Ascending aorta (tissue), 2 donors: Measurements from ENCODE around the gene KAZN. TPM values are rescaled to one million over a fixed set of nuclear protein-coding genes. Genes with fewer than 3 reads are reported as not detected.

Experiments used
- DNase-seq, 2 donors: peaks; one replicate each; pipeline ENCODE4 v3.0.0-alpha.2; 2019; ENCODE audit warnings: low spot score in 2 of 2
- H3K27ac ChIP-seq, 2 donors: fragments of 200-600 bp; sonication (generic); one replicate each; pipeline ENCODE4 v1.5.1; 2016 to 2017; ENCODE audit warnings: mild to moderate bottlenecking in 1 of 2
- H3K27me3 ChIP-seq: fragments of 200-600 bp; sonication (generic); one replicate; pipeline ENCODE4 v1.5.1; 2017
- H3K36me3 ChIP-seq, 2 donors: fragments of 200-600 bp; sonication (generic); one replicate each; pipeline ENCODE4 v1.5.1; 2016
- H3K4me1 ChIP-seq, 2 donors: fragments of 200-600 bp; sonication (generic); one replicate each; pipeline ENCODE4 v1.5.1; 2016 to 2017; ENCODE audit warnings: mild to moderate bottlenecking in 1 of 2
- H3K4me3 ChIP-seq, 2 donors: fragments of 200-600 bp; sonication (generic); one replicate each; pipeline ENCODE4 v1.5.1; 2016 to 2017; ENCODE audit warnings: mild to moderate bottlenecking in 1 of 2
- H3K9me3 ChIP-seq, 2 donors: fragments of 200-600 bp; sonication (generic); one replicate each; pipeline ENCODE4 v1.5.1; 2016
- intact Hi-C: fragments of 100-400 bp; cut with DNase I; formaldehyde crosslinking; loops from one replicate; pipeline ENCODE4 v1.15.1; 2023
- total RNA-seq: library from RNA; depleted of rRNA; stranded (reverse); fragments of >200 nt; gene quantifications from one replicate; pipeline ENCODE4 v1.1.0, GENCODE V29; 2016
- TF ChIP-seq, protein P1 (sequence below), 3 experiments: fragments of 200-600 bp in 2 of 3; fragments of 450-650 bp in 1 of 3; sonication (generic) in 2 of 3; IDR thresholded peaks; one replicate each; pipeline ENCODE4 v1.5.1; 2016 to 2019; ENCODE audit warnings: antibody characterized with exemption in 3 of 3, mild to moderate bottlenecking in 1 of 3, moderate library complexity in 1 of 3

The KAZN gene
- total RNA-seq, 1 donor from 2014 or later: 58.5 TPM

DNA sequence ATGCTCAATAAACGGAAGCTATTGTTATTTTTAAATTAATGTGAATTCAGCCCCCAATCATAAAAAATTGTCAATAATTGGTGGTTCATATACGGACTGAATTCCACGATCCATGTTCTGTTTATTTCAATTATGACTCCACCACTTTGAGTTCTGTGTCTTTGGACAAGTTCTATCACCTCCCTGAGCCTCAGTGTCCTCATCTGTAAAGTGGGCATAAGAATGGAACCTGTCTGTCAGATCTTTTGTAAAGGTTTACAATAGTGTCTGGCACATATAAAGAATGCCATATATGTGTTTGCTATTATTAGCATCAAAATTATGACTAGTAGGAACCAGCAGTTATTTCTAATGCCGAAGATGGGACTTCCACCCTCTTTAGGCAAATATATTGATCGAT, 183.3 kb downstream of the KAZN start:
- Histone ChIP-seq H3K27me3 (no peaks in the 10 kb centered on the region), H3K36me3 (no peaks in the 10 kb centered on the region), H3K9me3 (no peaks in the 10 kb centered on the region), H3K4me3 (no peak overlapping the region), H3K27ac (no peak overlapping the region), H3K4me1 (no peaks in the 10 kb centered on the region)
- intact Hi-C loops: no loop called here
- TF ChIP-seq, protein P1, sequence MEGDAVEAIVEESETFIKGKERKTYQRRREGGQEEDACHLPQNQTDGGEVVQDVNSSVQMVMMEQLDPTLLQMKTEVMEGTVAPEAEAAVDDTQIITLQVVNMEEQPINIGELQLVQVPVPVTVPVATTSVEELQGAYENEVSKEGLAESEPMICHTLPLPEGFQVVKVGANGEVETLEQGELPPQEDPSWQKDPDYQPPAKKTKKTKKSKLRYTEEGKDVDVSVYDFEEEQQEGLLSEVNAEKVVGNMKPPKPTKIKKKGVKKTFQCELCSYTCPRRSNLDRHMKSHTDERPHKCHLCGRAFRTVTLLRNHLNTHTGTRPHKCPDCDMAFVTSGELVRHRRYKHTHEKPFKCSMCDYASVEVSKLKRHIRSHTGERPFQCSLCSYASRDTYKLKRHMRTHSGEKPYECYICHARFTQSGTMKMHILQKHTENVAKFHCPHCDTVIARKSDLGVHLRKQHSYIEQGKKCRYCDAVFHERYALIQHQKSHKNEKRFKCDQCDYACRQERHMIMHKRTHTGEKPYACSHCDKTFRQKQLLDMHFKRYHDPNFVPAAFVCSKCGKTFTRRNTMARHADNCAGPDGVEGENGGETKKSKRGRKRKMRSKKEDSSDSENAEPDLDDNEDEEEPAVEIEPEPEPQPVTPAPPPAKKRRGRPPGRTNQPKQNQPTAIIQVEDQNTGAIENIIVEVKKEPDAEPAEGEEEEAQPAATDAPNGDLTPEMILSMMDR (IDR thresholded peaks at IDR 0.05): no peak
- no peak for DNase-seq

DNA sequence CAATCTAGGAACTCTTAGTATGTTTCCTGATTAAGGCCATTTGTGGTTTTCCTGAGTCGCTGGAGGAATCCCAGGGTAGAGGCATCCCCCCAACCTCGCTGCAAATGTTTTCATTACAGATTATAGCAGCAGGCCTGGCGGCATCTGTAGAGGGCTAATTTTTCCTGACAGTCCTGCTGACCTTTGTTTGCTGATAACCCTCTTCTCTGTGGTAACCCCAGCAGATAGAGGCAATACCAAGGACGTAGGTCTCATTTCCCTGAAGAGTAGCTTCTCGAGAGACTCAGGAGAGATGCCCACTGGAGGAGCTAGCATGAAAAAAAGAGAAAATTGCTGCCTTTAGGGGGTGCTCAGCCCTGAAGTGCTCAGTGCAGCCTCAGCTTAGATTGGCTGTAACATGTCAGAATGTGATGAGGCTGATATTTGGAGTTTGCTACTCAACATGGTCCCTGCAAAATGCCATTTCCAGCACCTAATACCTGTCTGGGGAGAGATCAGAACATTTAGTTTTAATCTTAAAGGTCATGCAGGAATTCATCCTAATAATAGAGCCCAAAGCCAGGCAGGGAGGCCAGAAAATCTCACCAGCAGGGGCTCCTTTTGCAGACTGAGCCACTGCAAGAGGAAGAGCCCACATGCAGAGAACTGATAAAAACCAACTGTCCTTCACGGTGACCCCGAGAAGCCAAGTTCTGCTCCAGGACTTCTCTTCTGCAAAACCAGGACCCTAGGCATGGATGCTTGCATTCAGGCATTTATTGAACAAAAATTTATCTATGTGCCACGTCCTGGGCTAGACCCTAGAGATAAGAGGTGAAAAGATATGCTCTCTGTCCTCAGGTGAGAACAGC, 184.5 kb downstream of the KAZN start:
- no peaks in the 10 kb centered on the region for H3K27me3 ChIP-seq

DNA sequence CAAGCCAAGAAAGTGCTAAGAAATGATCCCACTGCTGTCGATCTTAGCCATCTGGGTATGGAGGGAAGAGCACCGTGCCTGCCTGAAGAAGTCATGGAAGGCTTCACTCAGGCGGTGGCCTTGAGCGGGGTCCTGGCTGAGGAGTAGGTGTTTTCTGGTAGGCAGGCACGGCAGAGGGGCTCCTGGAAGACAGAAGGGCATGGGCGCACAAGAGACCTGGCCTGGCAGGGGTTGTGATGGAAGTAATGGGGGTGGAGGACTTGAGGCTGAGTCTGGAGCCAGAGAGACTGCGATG, 185.1 kb downstream of the KAZN start:
- TF ChIP-seq, protein P1 (IDR thresholded peaks at IDR 0.05): no peak
- H3K4me3 ChIP-seq: no peak overlapping the region
- no peaks in the 10 kb centered on the region for H3K9me3 ChIP-seq
- H3K27me3 ChIP-seq: no peaks in the 10 kb centered on the region
- no peaks in the 10 kb centered on the region for H3K4me1 ChIP-seq
- H3K36me3 ChIP-seq: no peaks in the 10 kb centered on the region
- no peak for DNase-seq
- H3K27ac ChIP-seq: no peak overlapping the region
- intact Hi-C loops: no loop called here

More for the DNA sequence above, 184.5 kb downstream of the KAZN start:
- no peaks in the 10 kb centered on the region for H3K36me3 ChIP-seq
- H3K27ac ChIP-seq: no peak overlapping the region
- H3K9me3 ChIP-seq: no peaks in the 10 kb centered on the region
- H3K4me3 ChIP-seq: no peak overlapping the region
- DNase-seq: no peak
- TF ChIP-seq, protein P1 (IDR thresholded peaks at IDR 0.05): no peak
- intact Hi-C loops: no loop called here
- no peaks in the 10 kb centered on the region for H3K4me1 ChIP-seq

DNA sequence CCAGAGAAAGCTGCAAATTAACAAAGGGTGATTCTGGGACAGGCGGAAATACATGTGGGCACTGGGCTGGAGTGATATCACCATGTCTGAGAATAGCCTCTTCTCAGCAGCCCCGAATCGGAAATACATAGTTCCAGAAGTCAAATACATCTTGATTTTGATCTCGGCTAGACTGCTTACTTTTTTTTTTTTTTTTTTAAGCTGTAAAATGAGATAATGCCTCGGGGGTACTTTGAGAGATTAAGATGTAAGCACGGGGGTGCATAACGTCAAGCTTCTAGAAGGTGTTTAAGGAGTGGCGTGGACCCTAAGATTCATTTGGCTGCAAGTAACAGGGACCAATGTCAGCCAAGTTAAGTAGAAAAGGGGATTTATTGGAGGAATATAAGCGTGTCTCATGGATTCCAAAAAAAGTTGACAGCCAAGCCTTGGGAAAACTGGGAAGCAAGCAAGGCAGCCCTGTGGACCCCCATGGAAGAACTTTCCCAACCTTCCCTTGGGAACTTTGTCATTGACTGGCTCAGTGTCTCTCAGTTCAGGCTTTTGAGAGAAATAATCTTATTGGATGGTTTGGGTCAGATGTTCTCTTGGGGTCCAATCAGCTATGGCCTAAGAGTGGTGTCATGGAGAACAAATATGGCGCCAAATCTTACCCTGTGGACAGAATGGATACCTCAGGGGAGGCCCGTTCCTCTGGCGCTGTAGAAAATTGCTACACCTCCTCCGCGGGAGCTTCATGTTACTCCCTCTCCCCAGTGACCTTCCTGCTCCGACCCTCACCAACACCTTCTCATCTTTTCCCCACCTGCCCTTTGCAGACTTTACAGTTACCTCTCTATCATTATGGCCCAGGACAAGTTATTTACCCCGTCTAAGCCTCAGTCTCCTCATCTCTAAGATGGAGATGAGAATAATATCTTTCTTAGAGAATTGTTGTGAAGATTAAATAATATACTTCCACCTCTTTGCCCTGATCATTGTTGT, 186.6 kb downstream of the KAZN start:
- intact Hi-C loops: no loop called here
- TF ChIP-seq, protein P1 (IDR thresholded peaks at IDR 0.05): no peak
- Histone ChIP-seq H3K9me3 (no peaks in the 10 kb centered on the region), H3K27me3 (no peaks in the 10 kb centered on the region), H3K4me1 (no peaks in the 10 kb centered on the region), H3K4me3 (no peak overlapping the region), H3K36me3 (no peaks in the 10 kb centered on the region), H3K27ac (no peak overlapping the region)
- DNase-seq: no peak

DNA sequence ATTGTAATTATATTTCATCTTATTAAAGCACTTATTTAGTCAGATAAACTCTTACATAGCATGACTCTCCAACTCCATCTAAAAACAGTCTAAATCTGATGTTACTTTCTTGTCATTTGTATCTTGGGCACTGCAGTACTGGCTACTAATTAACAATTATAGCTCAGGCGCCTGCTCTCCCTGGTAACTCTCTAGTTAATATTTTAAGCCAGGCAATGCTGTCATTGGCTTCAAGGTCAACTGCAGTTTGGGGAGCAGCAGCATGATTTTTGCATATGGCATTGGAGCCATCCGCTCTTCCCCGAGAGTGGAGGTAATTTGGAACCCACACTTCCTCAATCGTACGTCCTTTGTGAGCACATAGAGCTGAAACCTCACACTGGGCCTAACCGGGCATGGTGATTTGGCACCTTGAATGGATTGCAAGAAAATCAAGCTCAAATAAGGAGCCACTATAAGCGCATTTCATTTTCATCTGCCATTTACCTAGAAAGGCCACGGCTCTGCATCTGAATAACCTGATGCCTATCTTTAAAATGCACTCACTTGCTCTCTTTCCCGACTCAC, 187.7 kb downstream of the KAZN start:
- no peak overlapping the region for H3K4me3 ChIP-seq
- H3K4me1 ChIP-seq: no peaks in the 10 kb centered on the region
- no peaks in the 10 kb centered on the region for H3K27me3 ChIP-seq
- H3K9me3 ChIP-seq: no peaks in the 10 kb centered on the region
- TF ChIP-seq, protein P1 (IDR thresholded peaks at IDR 0.05): no peak
- H3K27ac ChIP-seq: no peak overlapping the region
- no peaks in the 10 kb centered on the region for H3K36me3 ChIP-seq
- no peak for DNase-seq
- intact Hi-C loops: no loop called here
